ENCODE results near the gene TBC1D5.
"Not testable (repeated sequence)": the region's sequence is repeated elsewhere in the genome, so short reads cannot be mapped to it uniquely, and the experiment has no call there.

Gene TBC1D5

GRCh38 chr3:17705991-17706390, 36.4 kb downstream of the TBC1D5 start:
- DNase-seq, result not testable (repeated sequence)

- DNase-seq, result not testable (repeated sequence)
Measured at GRCh38 chr3:17699815-17700214, 42.6 kb downstream of the TBC1D5 start.

GRCh38 chr3:17695665-17696064, 46.8 kb downstream of the TBC1D5 start:
- DNase-seq, result not testable (repeated sequence)

- DNase-seq, result not testable (repeated sequence)
Measured at GRCh38 chr3:17693670-17693999, 48.8 kb downstream of the TBC1D5 start.

GRCh38 chr3:17692846-17693669, 49.4 kb downstream of the TBC1D5 start:
- DNase-seq, result not testable (repeated sequence)

- no peak for DNase-seq
Measured at GRCh38 chr3:17687566-17687965, 54.9 kb downstream of the TBC1D5 start.

- DNase-seq, result no peak
Measured at GRCh38 chr3:17686613-17687012, 55.8 kb downstream of the TBC1D5 start.

GRCh38 chr3:17683542-17684207, 58.8 kb downstream of the TBC1D5 start:
- no peak for DNase-seq

- DNase-seq, result no peak
Measured at GRCh38 chr3:17680530-17680929, 61.9 kb downstream of the TBC1D5 start.

GRCh38 chr3:17678116-17678741, 64.2 kb downstream of the TBC1D5 start:
- no peak for DNase-seq

- no peak for DNase-seq
Measured at GRCh38 chr3:17674082-17674686, 68.2 kb downstream of the TBC1D5 start.

GRCh38 chr3:17672506-17672905, 69.9 kb downstream of the TBC1D5 start:
- DNase-seq, result no peak

- DNase-seq, result no peak
Measured at GRCh38 chr3:17670749-17671148, 71.7 kb downstream of the TBC1D5 start.

GRCh38 chr3:17664923-17665322, 77.5 kb downstream of the TBC1D5 start:
- DNase-seq, result no peak

GRCh38 chr3:17656264-17656663, 86.2 kb downstream of the TBC1D5 start:
- DNase-seq, result no peak

- no peak for DNase-seq
Measured at GRCh38 chr3:17655743-17656142, 86.7 kb downstream of the TBC1D5 start.

- DNase-seq, result not testable (repeated sequence)
Measured at GRCh38 chr3:17649748-17650147, 92.7 kb downstream of the TBC1D5 start.

- not testable (repeated sequence) for DNase-seq
Measured at GRCh38 chr3:17648630-17649355, 93.6 kb downstream of the TBC1D5 start.

GRCh38 chr3:17645074-17645698, 97.2 kb downstream of the TBC1D5 start:
- DNase-seq, result no peak

- no peak for DNase-seq
Measured at GRCh38 chr3:17643691-17644090, 98.7 kb downstream of the TBC1D5 start.

GRCh38 chr3:17642474-17642873, 100.0 kb downstream of the TBC1D5 start:
- no peak for DNase-seq

GRCh38 chr3:17640466-17640865, 102.0 kb downstream of the TBC1D5 start:
- DNase-seq, result no peak

Data from DMS 273 treated with DMSO at 0.1 percent for 48 hours (cell line).